HG02885 (cell line): ENCODE data around the gene OR52L1.

ENCODE experiments used
- ATAC-seq: cut with Tn5 transposase; IDR thresholded peaks from one replicate; pipeline ENCODE4 v1.9.1; 2021; ENCODE audit warnings: mild to moderate bottlenecking; ENCODE audit not compliant: unreplicated experiment, poor library complexity

OR52L1 gene

DNA sequence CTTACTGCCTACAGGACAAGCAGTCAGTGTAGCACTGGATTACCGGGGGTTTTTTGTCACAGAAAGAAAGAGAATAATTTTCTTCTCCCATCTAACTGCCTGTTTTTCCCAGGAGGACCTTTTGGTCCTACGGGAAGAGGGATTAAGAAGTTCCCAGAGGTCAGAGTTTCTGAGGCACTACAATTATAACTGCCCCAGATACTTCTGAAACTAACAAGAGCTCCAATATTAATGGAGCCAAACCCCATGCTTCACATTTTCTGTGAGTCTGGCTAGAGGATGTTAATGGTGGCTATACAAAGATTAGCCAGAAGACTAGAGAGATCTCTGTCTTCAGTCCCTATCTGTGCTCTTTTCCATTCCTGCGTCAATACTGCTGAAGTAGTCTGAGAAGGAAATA, 44.8 kb downstream of the OR52L1 start, which contains the start of gene OR56A3:
TSS of gene OR56A3 (plus strand) at position 301 of the 400 bp plus-strand sequence. CDS start 5,096 bp downstream, outside the sequence.
- no peak for ATAC-seq

DNA sequence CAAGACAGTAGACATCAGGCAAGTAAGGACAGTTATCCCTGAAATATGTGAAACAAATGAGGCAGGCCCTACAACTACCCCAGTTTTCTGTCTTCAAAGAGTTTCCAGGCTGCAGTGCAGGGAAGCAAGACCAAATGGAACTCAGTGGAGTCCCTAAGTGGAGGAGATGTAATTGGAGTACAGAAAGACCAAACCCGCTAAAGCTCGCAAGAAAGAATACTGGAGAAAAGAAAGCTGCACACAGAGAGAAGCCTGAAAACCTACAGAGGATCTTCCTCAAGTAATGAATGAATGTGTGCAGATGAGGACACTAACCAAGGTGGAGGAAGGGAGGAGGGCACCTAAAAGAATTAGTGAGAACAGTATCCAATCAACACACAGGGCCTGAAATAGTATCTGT, 46.0 kb downstream of the OR52L1 start:
- no peak for ATAC-seq

DNA sequence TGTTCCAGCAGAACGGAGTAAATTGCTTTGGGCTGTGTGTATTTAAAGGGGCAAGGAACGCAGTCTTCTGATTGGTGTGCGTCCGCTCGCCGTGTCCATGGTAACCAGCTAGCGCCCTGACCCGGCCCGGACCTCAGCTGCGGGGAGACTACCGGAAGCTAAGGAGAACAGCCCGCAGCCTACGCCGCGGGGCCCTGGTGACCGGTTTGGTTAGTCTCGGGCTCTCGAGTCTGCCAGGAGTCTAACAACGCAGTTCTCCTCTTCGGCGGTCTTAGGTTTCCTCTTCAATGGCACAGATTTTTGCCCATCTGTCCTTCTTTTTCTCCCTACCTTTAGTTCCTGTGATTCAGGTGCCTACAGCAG, 48.2 kb downstream of the OR52L1 start:
- ATAC-seq: no peak

GRCh38 chr11:5937868-5938602, 48.8 kb downstream of the OR52L1 start:
- no peak for ATAC-seq
